HepG2 (cell line): Measurements from ENCODE around the gene MAP3K19. TPM values are rescaled to one million over a fixed set of nuclear protein-coding genes. Genes with fewer than 3 reads are reported as not detected.

Experiments used
- CHD2 ChIP-seq: IDR thresholded peaks from 2 replicates; pipeline ENCODE4 v1.6.1; 2011; ENCODE audit warnings: low read depth, low read length, improper control_type of control experiment
- EHMT2 ChIP-seq: fragments of 200-600 bp; sonication (generic); IDR thresholded peaks from 2 replicates; pipeline ENCODE4 v1.7.0; 2017; ENCODE audit warnings: antibody characterized with exemption, low read depth, low read length, borderline replicate concordance
- ELF3 ChIP-seq: IDR thresholded peaks from 2 replicates; pipeline ENCODE4 v1.6.1; 2016; ENCODE audit warnings: missing genetic modification reagents, missing compliant biosample characterization
- GABPA ChIP-seq, 2 experiments: IDR thresholded peaks; 2 replicates each; pipeline ENCODE4 v1.6.1; 2011 to 2016; ENCODE audit warnings: low read depth in 2 of 2, low read length in 1 of 2, missing biosample characterization in 1 of 2, missing genetic modification characterization in 1 of 2
- KDM3A ChIP-seq: IDR thresholded peaks from 2 replicates; pipeline ENCODE4 v1.6.1; 2018; ENCODE audit warnings: low read depth, missing compliant biosample characterization
- MIER2 ChIP-seq: IDR thresholded peaks from 2 replicates; pipeline ENCODE4 v1.6.1; 2016; ENCODE audit warnings: missing biosample characterization, missing genetic modification reagents
- MTF1 ChIP-seq: sonication (generic); formaldehyde crosslinking; IDR thresholded peaks from 2 replicates; pipeline ENCODE4 v1.5.0; 2020; ENCODE audit warnings: missing genetic modification reagents
- NCOA1 ChIP-seq: sonication (generic); formaldehyde crosslinking; IDR thresholded peaks from 2 replicates; pipeline ENCODE4 v1.9.0; 2021; ENCODE audit warnings: missing genetic modification reagents
- NFE2 ChIP-seq: sonication (generic); formaldehyde crosslinking; IDR thresholded peaks from 2 replicates; pipeline ENCODE4 v1.4.0; 2020; ENCODE audit warnings: missing genetic modification reagents
- PCBP2 ChIP-seq: fragments of 200-400 bp; formaldehyde crosslinking; optimal IDR thresholded peaks from 2 replicates; pipeline ENCODE3; 2018; ENCODE audit warnings: low read length, low read depth; ENCODE audit not compliant: poor library complexity, severe bottlenecking
- RARA ChIP-seq: IDR thresholded peaks from 2 replicates; pipeline ENCODE4 v1.6.1; 2016; ENCODE audit warnings: missing genetic modification reagents, missing compliant biosample characterization
- RFX1 ChIP-seq: fragments of 450-650 bp; IDR thresholded peaks from 2 replicates; pipeline ENCODE4 v1.6.1; 2017
- SIX4 ChIP-seq: sonication (generic); formaldehyde crosslinking; IDR thresholded peaks from 2 replicates; pipeline ENCODE4 v1.4.0; 2020; ENCODE audit warnings: missing genetic modification reagents
- STAG1 ChIP-seq: sonication (generic); formaldehyde crosslinking; IDR thresholded peaks from 2 replicates; pipeline ENCODE4 v1.4.0; 2020; ENCODE audit warnings: missing genetic modification reagents
- TBL1XR1 ChIP-seq: fragments of 150-350 bp; IDR thresholded peaks from 2 replicates; pipeline ENCODE4 v1.6.1; 2014; ENCODE audit warnings: borderline replicate concordance, low read length; ENCODE audit not compliant: partially characterized antibody
- THRA ChIP-seq: sonication (generic); formaldehyde crosslinking; IDR thresholded peaks from 2 replicates; pipeline ENCODE4 v1.4.0; 2020; ENCODE audit warnings: missing genetic modification reagents, borderline replicate concordance
- ZBTB44 ChIP-seq: sonication (generic); formaldehyde crosslinking; IDR thresholded peaks from 2 replicates; pipeline ENCODE4 v1.4.0; 2020; ENCODE audit warnings: missing genetic modification reagents
- ZFP91 ChIP-seq: sonication (generic); formaldehyde crosslinking; IDR thresholded peaks from 2 replicates; pipeline ENCODE4 v1.9.0; 2022; ENCODE audit warnings: missing genetic modification reagents, mild to moderate bottlenecking, borderline replicate concordance
- ZMAT3 ChIP-seq: sonication (generic); formaldehyde crosslinking; conservative IDR thresholded peaks from 2 replicates; pipeline ENCODE4 v1.7.0; 2021; ENCODE audit warnings: missing genetic modification reagents
- ZNF280B ChIP-seq: sonication (generic); formaldehyde crosslinking; IDR thresholded peaks from 2 replicates; pipeline ENCODE4 v1.5.0; 2020; ENCODE audit warnings: missing genetic modification reagents, mild to moderate bottlenecking, borderline replicate concordance
- ZNF451 ChIP-seq: sonication (generic); formaldehyde crosslinking; IDR thresholded peaks from 2 replicates; pipeline ENCODE4 v1.5.0; 2020; ENCODE audit warnings: mild to moderate bottlenecking, missing genetic modification reagents
- ZNF572 ChIP-seq: sonication (generic); formaldehyde crosslinking; IDR thresholded peaks from 2 replicates; pipeline ENCODE4 v1.5.1; 2020; ENCODE audit warnings: mild to moderate bottlenecking, missing genetic modification reagents
- ZNF660 ChIP-seq: sonication (generic); formaldehyde crosslinking; IDR thresholded peaks from 2 replicates; pipeline ENCODE4 v1.5.1; 2020; ENCODE audit warnings: mild to moderate bottlenecking, low read depth, missing genetic modification reagents, borderline replicate concordance
- polyA plus RNA-seq, 8 experiments: library from polyadenylated mRNA; depleted of rRNA in 3 of 8; stranded (reverse) in 7 of 8; unstranded in 1 of 8; fragments of >200 nt; fragmentation: Illumina TruSeq in 4 of 8; extraction: Trizol in 4 of 8; gene quantifications; 2 replicates each; pipeline versions ENCODE4 v1.2.1 to v1.2.3, GENCODE V29; 2011 to 2016; ENCODE audit warnings: low read depth in 4 of 8, missing spikeins in 1 of 8, mixed read lengths in 1 of 8; ENCODE audit not compliant: insufficient read depth in 1 of 8
- total RNA-seq, 5 experiments: library from RNA; depleted of rRNA; stranded (reverse); fragments of >200 nt; fragmentation: Illumina TruSeq; extraction: Trizol; gene quantifications; 2 replicates each; pipeline ENCODE4 v1.2.3, GENCODE V29; 2016; ENCODE audit warnings: low read depth in 1 of 5
- TF ChIP-seq, protein P1 (sequence below): sonication (generic); formaldehyde crosslinking; IDR thresholded peaks from 2 replicates; pipeline ENCODE4 v1.4.0; 2020; ENCODE audit warnings: missing genetic modification reagents

Gene MAP3K19
- total and polyA plus RNA-seq, 2 of the 13 experiments (the other 11 are each of a cell fraction or from before 2014, with no cell fraction given) = not detected

GRCh38 chr2:134917888-134918525, 129.2 kb downstream of the MAP3K19 start (continued):
- TF ChIP-seq TBL1XR1 (no peak), ZNF451 (CRISPR knock-in tag) (peak; percentile 29; the same call in 1 of the 2 replicates), SIX4 (CRISPR knock-in tag) (no peak), ELF3 (peak; percentile 23; the same call in 1 of the 2 replicates), NFE2 (no peak), ZBTB44 (peak; percentile 58; the same call in 1 of the 2 replicates), THRA (CRISPR knock-in tag) (no peak), NCOA1 (CRISPR knock-in tag) (no peak; the same call in 1 of the 2 replicates), ZMAT3 (CRISPR knock-in tag) (peak; percentile 67), GABPA (IDR thresholded peaks at IDR 0.05; ENCODE audit: low read depth, low read length) (no peak), GABPA (CRISPR knock-in tag; IDR thresholded peaks at IDR 0.05; ENCODE audit: low read depth) (no peak), PCBP2 (peak; percentile 80), EHMT2 (no peak), RARA (0 out of 2 replicates have a peak, but pooled peaks have one; percentile 12), ZNF572 (no peak), MIER2 (CRISPR knock-in tag) (no peak; the same call in 1 of the 2 replicates), MTF1 (CRISPR knock-in tag) (no peak), KDM3A (no peak), RFX1 (no peak), ZNF280B (CRISPR knock-in tag) (no peak), CHD2 (no peak), STAG1 (CRISPR knock-in tag) (peak; percentile 11; the same call in 1 of the 2 replicates), ZNF660 (no peak), ZFP91 (no peak; the same call in none of the 2 replicates)
- TF ChIP-seq, protein P1, sequence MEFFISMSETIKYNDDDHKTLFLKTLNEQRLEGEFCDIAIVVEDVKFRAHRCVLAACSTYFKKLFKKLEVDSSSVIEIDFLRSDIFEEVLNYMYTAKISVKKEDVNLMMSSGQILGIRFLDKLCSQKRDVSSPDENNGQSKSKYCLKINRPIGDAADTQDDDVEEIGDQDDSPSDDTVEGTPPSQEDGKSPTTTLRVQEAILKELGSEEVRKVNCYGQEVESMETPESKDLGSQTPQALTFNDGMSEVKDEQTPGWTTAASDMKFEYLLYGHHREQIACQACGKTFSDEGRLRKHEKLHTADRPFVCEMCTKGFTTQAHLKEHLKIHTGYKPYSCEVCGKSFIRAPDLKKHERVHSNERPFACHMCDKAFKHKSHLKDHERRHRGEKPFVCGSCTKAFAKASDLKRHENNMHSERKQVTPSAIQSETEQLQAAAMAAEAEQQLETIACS (CRISPR knock-in tag) = peak; percentile 4; the same call in 1 of the 2 replicates
